Activated T-cell treated with anti-CD3 and anti-CD28 coated beads, Interleukin-2, amount 50 U/mL, for 48 hours (primary cell): ENCODE results near the gene POU2F2.
A peak's percentile ranks its signal among the peaks of the same experiment; 100 is the strongest.
"Not testable (repeated sequence)": the region's sequence is repeated elsewhere in the genome, so short reads cannot be mapped to it uniquely, and the experiment has no call there.

Source experiments
- DNase-seq, 2 experiments: peaks; one replicate each; pipeline ENCODE4 v3.0.0-alpha.2; 2020

POU2F2 gene

DNA sequence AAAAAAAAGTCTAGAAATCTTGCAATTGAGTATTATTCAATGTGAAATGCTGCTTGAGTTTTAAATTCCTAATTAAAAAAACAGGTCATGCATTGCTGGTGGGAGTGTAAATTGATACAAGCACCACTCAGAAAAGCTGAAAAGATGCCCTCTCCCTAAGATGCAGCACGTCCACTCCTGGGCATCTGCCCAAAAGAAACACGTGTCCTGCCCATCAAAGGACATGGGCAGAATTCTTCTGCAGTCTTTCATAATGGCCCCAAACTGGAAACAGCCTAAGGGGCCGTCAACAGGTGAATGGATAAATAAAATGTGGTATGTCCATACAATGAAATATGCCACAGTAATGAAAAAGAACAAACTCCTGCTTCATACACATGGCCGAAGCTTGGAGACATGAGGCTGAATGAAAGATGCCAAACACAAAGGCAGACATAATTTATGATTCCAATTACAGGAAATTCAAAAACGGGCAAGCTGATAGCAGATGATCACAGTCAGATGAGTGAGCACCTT is 7.8 kb downstream of the POU2F2 start:
- DNase-seq: no peak

DNA sequence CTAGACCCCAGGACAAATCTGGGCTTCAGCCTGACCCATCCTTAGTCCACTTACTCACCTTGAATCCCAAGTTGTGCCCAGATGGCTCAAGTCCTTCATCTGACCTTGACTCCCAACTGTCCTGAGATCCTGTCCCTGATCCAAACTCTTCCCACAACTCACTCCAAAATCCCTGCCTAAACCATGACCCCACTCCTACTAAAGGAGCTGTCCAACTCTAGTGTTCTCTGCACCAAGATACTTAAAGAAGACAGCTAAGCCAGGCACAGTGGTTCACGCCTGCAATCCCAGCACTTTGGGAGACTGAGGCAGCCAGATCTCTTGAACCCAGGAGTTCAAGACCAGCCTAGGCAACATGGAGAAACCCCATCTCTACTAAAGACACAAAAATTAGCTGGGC is 8.5 kb downstream of the POU2F2 start:
- DNase-seq: no peak

DNA sequence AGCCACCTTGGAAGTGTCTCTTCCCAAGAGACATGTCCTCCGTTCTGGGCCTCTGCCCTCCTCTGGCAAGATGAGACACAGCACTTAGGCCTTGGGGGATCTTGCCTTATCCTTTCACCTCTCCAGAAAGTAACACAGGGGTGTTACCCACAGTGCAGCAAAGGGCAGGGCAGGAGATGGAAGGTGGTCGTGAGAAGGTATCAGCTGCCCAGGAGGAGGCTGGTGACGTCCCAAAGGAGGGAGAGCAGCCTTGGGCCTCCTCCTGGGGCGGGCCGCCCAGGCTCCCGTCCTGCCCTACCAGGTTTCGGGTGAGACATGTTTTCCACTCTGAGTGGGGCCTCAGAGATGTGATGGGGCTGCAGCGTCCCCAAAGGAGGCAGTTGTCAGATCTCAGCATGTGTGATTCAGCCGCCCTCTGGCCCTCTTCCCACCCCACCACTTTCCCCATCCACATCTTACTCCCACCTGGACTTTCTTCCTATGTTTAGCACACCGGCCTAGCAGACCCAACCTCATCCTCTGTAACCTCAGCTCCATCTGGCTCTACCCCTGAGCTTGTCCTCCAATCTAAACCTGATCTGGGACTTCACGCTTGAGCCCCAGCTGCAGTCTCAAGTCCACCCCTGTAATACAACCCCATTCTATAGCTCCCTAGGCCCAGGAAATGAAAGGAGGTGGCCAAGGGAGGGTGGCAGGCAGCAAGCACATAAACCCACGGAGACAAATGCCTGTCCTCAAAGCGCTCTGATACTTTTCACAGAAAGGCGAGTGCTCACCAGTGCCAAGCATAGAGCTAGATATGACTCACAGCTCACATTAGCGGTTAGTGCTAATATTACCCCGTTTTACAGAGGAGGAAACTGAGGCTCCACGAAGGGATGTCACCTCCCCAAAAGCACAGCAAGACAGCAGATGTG is 9.3 kb downstream of the POU2F2 start:
- peak; percentile 85 to 88 for DNase-seq

DNA sequence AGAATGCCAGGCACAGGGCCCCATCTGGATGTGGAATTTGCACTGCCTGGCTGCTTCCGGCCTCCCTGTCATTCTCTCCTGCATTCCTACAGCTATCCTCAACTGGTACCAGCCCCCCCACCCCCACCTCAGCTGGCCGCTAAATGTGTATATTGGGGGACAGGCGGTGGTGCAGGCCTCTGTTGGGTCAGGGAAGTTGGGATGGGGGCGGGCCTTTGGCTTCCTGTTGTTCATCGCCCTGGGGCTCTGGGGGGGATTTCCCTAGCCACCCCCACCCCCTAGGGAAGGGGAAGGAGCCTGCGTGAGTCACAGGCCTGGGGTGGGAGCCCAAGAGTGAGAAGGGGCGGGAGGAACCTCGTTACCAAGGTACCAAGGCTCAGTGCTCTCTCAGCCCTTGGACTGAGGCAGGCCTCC is 10.6 kb downstream of the POU2F2 start:
- peak; percentile 88 to 89 for DNase-seq

DNA sequence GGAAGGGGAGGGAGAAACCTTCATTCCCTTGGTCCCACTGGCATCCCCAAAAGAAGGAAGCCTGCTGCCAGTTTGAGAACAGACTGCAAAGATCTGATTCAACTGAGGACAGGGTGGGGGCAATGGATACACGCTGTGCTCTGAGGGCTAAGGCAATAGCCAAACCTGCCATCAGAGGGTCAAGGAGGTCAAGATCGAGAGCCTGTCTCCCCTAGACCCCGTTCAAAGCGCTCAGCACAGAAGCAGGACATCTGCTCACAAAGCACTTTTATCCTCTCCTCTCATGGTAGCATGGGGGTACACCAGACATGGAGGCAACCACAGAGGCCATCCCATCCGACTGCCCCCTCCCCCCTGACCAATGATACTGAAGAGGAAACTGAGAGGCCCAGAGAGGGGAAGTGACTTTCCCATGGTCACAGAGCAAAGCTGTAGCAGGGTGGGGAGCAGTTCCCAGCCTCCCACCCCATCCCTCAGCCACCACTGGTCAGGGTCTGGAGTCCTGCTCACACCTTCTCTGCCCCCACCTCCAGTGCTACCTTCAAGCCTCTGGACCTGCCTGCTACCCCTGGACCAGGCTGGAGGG is 11.1 kb downstream of the POU2F2 start:
- DNase-seq: peak in 1 of 2 experiments; percentile 33

DNA sequence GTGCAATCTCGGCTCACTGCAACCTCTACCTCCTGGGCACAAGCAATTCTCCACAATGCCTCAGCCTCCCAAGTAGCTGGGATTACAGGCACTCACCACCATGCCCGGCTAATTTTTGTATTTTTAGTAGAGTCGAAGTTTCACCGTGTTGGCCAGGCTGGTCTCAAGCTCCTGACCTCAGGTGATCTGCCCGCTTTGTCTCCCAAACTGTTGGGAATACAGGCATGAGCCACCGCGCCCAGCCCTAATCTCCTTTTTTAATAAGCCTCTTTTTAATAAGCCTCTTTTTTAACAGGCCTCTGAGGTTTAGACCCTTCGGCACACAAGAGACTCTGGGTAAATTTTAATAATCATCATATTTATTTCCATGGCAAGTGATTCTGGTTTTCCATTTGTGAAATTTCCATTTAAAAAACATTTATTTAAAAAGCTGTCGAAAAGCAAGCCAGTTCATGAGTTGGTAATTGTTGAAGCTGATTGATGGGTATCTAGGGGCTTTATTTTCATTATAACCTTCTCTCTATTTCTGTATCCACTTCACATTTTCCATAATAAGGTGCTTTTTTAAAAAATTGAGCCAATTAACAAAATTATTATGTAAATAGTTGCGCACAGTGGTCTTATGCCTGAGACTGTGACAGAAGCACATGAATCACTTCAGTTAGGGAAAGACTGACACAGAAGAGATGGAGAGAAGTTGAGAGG is 11.8 kb downstream of the POU2F2 start:
- no peak for DNase-seq

DNA sequence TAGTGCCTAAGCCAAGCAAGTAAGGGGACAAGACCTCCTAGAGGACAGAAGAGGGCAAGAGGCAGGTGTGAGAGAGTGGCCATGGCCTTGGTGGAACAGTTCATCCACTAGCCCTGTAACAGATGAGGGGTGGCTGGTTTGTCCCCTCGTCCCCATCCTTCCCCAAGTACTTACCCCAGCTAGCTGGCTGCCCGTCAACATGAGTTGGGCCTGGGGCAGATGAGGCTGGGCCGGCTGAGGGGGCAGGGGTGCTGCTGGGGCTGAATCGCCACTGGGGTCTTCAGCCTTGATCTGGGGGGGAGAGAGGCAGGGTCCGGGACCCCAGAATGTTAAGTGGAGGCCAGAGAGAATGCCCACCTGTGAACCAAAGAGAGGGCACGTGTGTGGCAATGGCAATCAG is 15.2 kb downstream of the POU2F2 start:
- no peak for DNase-seq

DNA sequence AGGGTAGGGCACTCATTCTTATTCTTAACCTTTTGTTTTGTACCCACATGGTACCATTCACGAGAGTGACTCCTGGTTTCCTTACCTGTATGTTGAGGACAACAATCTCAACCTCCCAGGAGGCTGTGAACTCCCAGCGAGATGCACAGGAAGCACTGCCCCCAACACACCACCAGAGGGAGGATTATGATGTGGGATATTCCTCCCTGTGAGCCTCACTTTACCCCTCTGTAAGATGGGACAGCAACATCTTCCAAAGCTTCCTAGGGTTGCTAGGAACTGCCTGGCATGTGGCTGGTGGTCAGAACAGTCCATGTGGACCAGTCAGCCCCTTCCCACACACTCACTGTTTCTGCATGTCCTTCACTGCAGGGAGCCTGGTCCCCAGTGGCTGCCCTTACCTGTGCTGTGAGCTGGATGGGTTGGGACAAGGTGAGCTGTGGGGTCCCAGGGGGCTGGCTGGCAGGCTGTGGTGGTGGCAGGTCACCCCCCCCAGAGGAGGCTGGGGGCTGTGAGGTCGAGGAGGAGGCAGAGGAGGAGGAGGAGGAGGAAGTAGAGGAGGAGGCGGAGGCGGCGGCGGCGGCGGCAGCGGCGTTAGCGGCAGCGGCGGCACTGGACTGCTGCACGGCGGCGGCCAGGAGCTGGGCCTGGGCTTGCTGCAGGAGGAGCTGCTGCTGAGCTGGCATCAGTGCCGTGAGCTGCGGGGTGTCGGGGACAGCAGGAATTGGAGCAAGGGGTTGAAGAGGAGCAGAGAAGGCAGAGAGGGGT is 15.8 kb downstream of the POU2F2 start:
- no peak for DNase-seq

DNA sequence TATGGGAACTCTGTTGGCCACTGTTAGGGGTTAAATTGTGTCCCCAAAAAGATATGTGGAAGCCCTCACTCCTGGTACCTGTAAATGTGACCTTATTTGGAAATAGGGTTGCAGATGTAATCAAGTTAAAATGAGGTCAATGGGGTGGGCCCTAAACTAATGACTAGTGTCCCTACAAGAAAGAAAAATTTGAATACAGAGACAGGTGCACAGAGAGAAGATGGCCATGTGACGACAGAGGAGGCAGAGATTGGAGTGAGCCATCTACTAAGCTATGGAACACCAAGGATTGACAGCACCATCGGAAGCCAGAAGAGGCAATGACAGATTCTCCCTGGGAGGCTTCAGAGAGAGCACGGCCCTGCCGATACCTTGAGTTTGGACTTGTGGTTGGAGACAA is 16.5 kb downstream of the POU2F2 start:
- DNase-seq: no peak

DNA sequence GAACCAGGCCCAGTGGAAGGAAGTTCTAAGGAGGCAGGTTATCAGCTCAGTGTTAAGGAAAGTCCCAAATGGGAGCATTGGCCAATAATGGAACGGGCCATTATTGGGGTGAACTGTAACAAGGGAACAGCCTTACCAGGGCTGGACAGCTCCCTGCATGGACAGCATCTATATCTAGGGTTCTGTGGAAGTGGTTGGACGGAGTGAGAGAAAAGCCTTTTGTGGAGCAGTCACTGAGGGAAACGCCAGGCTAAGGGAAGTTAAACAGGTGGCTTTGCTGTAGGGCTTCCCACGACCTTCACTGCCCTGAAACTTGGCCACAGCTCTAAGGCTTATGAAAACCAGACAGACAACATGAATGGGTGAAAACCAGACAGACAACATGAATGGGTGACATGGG is 17.0 kb downstream of the POU2F2 start:
- no peak for DNase-seq

DNA sequence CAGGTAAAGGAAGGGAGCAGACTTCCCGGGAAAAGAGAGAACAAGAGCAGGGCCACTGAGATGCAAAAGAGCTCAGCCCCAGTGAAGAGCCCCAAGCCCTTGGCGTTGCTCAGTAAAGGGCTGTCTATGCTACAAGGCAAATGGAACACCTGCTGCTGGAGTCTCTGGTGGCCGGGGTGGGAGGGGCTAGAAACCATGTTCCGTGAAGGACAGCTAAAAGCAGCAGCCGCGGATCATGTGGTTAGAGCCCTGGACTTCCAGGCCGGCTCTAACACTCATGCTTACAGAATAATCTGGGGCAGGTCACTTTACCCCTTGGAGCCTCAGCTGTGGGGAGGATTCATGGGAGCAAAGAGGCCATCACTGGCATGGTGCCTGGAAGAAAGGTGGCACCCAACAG is 17.8 kb downstream of the POU2F2 start:
- DNase-seq: no peak

DNA sequence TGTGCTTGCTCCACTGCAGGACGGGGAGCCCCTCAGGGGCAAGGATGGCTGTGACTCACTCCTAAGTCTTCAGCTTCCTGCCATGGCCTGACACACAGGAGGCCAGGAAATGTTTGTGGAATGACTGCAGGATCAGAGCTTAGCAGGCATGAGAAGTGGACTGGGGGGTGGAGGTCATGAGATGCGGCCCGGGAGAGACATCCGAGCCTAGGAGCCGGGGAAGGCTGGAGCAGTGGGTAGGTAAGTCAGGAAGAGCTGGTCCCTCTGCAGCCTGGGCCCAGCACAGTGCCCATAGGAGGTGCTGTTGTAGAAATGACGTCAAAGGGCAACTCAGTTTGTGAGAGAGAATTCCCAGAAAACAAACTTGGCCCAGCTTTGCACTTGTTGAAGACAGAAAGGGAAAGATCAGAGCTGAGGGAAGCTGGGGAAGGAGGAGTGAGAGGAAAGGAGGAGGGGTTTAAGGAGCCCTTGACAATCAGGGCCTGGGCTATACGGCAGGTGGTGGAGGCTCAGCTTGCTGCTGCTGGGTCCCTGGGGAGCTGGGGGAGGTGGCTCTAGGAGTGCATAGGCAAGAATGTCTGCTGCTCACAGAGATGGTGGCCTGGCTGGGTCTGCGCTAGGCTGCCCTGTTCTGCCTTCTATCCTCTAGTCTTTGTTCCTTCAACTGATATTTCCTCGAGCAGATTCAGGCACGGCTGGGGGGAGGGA is 18.5 kb downstream of the POU2F2 start:
- DNase-seq: no peak

DNA sequence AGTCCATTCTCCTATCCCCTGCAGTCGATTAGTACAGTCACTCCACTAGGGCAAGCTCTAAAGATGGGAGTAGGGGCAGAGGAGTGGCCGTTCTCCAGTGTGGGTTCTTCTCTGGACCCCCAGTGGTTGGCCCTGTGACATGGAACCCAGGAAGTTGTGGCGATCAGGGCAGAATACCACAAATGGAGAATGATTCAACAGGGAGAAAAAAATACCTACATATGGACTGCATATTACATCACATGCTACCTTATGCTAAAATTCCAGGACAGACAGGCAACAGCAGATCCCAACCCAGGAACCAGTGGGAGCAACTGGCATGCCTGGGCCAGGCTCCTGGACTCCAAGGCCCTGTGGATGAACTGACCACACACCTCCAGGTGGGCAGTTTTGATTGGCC is 20.4 kb downstream of the POU2F2 start:
- DNase-seq: no peak

DNA sequence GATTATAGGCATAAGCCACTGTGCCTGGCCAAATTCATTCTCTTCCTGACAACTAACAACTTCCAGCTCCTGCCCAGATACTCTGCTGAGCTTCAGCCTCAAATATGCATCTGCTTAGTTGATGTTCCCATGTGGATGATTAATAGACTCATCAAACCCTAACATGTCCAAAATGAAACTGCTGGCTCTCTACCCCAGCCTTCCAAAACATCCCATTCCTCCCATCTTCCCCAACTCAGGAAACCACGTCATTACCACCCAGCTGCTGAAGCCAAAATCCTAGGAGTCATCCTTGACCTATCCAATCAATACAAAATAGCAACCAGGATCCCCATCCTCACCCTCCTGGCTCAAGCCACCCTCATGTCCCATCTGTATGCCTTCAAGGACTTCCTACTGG is 20.9 kb downstream of the POU2F2 start:
- DNase-seq: no peak

DNA sequence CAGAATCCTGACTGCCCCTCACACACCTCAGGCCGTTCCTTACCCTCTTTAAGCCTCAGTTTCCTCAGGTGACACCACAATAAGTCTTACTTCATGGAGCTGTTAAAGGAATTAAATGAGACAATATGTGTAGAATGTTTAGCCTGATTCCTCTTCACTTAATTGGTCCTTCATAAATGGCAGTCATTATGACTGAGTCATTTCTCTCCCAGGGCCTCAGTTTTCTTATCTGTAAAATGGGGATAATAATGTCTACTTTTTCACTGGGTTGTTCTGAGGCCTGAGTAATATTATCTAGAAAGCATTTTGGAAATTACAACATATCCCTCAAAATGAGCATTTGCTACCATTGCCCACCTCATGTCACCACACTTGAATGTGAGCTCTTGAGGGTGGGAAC is 21.6 kb downstream of the POU2F2 start:
- DNase-seq: no peak

DNA sequence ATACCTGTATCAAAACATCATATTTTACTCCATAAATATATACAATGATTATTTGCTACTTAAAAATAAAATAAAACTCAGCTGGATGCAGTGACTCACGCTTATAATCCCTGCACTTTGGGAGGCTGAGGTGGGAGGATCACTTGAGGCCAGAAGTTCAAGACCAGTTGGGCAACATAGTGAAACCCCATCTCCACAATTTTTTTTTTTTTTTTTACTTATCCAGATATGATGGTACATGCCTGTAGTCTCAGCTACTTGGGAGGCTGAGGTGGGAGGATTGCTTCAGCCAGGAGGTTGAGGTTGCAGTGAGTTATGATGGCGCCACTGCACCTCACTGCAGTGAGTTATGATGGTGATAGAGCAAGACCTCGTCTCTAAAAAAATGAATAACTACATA is 22.4 kb downstream of the POU2F2 start:
- DNase-seq: no peak

DNA sequence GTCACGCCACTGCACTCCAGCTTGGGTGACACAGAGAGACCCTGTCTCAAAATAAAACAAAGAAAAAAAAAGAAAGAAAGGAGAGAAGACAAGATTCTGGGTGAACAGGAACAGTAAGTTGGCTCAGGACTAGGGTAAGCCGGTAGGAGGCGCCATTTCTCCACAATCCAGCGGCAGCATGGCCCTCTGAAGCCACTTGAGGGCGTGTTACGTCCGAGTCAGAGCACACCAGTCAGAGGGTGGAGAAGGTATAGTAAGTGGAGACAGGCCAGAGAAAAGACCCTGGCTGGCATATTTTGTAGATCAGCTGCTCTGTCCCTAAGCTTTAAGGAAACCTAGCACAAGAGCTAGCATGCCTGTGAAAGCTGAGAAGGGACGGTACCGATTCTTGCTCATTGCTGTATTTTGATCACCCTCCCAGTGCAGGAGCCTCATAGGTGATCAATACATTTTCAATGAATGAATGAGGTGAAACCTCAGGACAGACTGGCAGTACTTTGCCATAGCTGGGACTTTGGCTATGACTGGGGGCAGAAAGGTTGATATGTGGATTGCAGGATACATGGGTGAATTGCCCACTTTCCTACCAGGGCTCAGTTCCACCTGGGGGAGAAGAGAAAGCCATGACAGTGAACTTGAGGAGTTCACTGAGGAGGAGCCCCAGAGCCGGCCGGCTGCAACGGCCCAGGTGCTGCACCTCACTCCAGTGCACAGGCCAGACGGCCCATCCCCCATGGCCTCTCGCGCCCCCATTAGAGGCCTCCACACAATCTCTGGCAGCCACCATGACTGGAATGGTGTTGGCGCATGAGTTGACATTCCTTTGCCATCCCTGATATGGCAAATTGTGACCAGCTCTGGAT is 23.5 kb downstream of the POU2F2 start:
- peak; percentile 91 to 93 for DNase-seq

DNA sequence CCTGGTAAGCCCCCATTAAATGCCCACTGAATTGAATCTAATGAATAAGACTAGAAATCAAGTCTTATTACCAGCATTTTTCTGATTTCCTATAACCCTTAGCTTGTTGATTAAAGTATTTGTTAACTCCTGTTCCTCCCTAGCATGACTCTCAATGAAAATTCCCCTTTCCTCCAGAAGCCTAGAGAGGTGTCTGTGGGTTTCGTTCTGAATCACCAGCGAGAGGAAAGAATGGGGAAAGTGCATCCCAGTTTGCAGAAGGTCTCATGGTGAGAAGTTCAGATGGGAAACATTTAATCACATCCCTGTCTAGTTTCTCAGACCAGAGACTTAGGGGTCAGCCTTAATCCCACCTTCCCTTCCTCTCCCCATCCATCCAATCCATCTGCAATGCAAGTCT is 26.9 kb downstream of the POU2F2 start:
- no peak for DNase-seq

DNA sequence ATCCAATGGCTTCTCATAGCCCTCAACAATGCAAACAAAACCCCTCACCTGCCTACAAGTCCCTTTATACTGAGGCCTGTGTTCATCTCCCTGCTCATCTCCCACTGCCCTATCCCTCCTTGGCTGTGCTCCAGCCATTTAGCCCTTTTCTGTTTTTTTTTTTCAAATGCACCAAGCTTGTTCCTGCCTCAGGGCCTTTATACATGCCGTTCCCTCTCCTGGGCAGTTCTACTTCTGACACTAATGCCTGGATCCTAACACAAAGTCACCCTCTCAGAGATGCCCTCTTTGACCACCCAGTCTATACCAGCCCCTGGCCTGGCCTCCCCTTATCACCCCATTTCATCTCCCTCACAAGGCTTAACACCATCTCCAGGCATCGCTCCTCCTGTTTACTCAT is 29.4 kb downstream of the POU2F2 start:
- no peak for DNase-seq

DNA sequence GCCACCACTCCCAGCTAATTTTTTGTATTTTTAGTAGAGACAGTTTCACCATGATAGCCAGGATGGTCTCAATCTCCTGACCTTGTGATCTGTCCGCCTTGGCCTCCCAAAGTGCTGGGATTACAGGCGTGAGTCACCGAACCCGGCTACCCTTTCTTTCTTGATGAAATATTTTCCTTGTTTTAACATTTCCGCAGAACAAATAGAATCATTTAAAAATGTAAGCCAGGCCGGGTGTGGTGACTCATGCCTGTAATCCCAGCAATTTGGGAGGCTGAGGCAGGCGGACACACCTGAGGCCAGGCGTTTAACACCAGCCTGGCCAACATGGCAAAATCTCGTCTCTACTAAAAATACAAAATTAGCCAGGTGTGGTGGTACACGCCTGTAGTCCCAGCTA is 32.0 kb downstream of the POU2F2 start:
- DNase-seq: not testable (repeated sequence)

DNA sequence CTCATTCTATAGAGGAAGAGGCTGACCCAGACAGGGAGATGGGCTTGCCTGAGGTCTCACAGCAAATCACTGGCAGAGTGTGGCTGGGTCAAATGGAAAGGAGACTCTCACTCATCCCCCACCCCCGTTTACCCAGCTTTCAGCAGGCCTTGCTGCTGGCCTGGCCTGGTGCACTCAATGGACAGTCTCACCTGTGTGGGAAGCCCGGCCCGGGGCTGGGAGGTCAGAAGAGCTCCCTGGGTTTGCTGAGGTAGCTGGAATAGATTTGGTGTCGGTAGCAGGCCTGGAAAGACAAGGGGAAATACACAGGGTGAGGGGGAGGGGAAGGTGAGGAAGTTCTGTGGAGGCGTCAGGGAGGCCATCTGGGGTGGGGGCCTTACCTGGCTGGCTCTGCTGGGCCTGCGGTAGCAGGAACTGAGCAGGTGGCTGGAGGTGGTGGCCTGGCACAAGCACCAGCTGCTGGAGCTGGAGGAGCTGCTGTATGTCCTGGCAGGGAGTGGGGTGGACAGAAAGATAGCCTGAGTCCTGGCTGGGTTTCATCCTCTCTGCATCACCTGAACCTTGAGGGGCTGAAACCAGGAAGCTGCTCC is 32.8 kb downstream of the POU2F2 start:
- DNase-seq: no peak
